Skin epidermis (tissue), 12 donors: ENCODE results near the gene CFAP77.

Experiments used
- H3K27ac ChIP-seq, 21 experiments: fragments of 200-600 bp; sonication (generic) in 11 of 21; one replicate each; pipeline ENCODE4 v1.5.0; 2020; ENCODE audit warnings: mild to moderate bottlenecking in 3 of 21, inconsistent platforms in 2 of 21, moderate library complexity in 2 of 21
- H3K4me3 ChIP-seq, 7 experiments: fragments of 200-600 bp; sonication (generic) in 2 of 7; one replicate each; pipeline ENCODE4 v1.5.0; 2020; ENCODE audit warnings: inconsistent platforms in 2 of 7, mild to moderate bottlenecking in 2 of 7, moderate library complexity in 1 of 7

Gene CFAP77

GRCh38 chr9:132406554-132407122 lies 3.4 kb upstream of the CFAP77 start, which contains the start of gene TTF1:
TTF1 (minus strand) TSS chr9:132406840; CDS start chr9:132402821, 4,019 bp downstream.
- H3K27ac ChIP-seq, result peak within 1 kb of the TSS in 19 of 21 experiments; percentile 3 to 79 (median 63)

GRCh38 chr9:132407196-132407595 lies 2.8 kb upstream of the CFAP77 start:
- H3K27ac ChIP-seq, result peak overlapping the region in 2 of 21 experiments; percentile 7 to 76
- peak overlapping the region in 5 of 7 experiments; percentile 53 to 81 (median 78) for H3K4me3 ChIP-seq

More at GRCh38 chr9:132406554-132407122, 3.4 kb upstream of the CFAP77 start, which contains the start of gene TTF1:
- H3K4me3 ChIP-seq, result peak within 1 kb of the TSS; percentile 53 to 81 (median 74)

DNA sequence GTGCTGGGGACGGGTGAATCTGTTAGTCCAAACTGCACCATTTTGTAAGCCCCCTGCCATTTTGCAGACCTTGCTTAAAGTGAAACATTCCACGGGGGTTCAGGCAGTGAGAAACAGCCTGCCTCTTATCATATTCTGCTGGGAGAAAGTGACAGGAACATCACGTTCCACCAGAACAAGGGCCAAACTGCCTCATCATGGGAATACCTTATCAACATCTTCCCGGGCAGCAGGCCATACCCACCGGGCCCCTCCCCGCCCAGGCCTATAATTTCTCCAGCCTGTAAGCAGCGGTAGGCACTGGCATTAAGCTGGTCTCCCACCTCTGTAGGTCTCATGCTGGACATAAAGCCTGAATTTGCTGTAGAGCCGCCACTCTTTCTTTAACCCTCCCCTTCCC lies 1.5 kb upstream of the CFAP77 start:
- Histone ChIP-seq H3K4me3 (no peak overlapping the region), H3K27ac (no peak overlapping the region)

- Histone ChIP-seq H3K4me3 (peak overlapping the region in 5 of 7 experiments; percentile 30 to 43 (median 37)), H3K27ac (no peak overlapping the region)
These were observed 631 bp downstream of the CFAP77 start for GRCh38 chr9:132410642-132411041.

DNA sequence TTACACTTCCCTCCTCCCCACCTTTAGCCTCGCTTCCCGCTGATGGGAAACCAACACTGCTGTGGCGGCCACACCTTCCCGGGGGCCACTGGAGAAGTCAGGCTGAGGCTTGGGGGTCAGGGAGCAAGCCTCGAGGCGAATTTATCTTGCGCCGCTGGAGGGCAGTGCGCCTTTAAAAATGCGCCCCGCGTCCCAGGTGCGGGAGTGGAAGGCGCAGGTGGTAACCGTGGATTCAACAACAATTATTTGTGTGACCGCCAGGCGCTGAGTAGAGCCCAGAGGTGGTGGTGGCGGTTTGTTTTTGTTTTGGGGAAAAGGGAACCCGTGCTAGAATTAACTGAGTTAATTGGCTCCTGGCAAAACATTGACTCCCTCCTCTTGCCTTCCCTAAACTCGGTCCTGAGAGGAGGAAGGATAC lies 1.1 kb downstream of the CFAP77 start:
- Histone ChIP-seq H3K4me3 (no peak overlapping the region), H3K27ac (no peak overlapping the region)

GRCh38 chr9:132412089-132412488 lies 2.1 kb downstream of the CFAP77 start:
- H3K4me3 ChIP-seq, result no peak overlapping the region
- no peak overlapping the region for H3K27ac ChIP-seq

- Histone ChIP-seq H3K4me3 (no peak overlapping the region), H3K27ac (no peak overlapping the region)
These were observed 3.9 kb downstream of the CFAP77 start for GRCh38 chr9:132413926-132414325.

DNA sequence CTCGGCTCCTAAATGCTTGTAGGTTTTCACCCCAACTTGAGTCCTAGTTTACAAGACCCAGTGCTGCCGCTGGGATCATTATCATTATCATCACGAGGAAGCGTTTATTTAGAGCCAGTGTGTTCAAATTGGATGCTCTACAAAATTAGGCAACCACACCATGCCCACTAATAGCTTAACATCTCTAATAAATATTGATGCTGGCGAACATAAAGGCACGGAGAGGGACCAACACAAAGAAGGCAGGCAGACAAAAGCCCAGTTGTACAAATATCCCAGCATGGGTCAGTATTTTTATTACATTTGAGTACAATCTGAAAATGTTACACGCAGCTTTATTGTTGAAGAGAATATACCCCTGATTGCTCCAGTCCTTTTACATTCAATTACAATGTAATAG lies 4.7 kb downstream of the CFAP77 start:
- Histone ChIP-seq H3K27ac (no peak overlapping the region), H3K4me3 (no peak overlapping the region)

DNA sequence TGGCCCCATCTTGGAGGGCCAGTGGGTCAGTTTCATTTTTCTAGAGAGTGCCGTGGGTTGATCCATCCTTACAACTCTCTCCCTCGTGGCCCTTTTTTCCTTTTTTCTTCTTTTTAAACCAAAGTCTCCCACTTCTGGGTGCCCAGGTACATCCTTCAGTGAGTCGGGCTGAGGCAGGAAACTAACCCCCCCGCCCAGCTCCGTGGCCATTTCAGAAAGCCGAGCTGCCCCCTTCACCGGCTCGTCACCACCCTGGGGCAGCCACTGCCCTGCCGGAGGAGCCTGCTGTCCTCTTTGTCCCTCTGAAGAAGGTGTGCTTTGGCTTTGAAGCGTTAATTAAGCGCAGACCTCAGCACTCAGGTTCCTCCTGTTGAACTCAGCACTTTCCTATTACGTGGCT lies 5.2 kb downstream of the CFAP77 start:
- H3K27ac ChIP-seq, result no peak overlapping the region
- H3K4me3 ChIP-seq, result no peak overlapping the region

DNA sequence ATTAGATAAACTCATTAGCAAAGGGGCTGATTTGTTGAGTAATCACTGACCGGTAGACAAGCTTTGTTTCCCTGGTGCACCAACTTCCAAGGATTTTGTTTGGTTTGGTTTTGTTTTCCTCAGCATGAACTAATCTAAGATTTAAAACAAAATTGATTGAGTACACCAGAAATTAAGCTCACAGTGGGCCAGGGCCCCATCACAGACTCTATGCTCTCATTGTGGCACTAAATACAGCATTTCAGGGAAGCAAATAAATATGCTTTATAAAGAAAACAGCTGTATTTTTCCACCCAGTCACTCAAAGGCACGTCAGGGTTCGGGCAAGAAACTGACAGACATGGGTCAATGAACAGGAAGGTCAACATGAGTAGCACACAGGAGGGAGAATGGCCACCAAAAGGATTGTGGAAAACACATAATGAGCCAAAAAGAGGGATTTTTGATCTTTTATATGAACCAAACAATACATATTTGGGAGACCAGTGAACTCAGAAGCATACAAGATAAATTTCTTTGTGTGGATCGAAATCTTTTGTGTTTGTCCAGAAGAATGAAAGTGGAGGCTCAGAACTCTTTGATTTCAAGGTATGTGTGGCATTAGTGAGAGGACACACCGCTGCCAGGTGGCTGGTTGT lies 8.8 kb downstream of the CFAP77 start:
- no peak overlapping the region for H3K4me3 ChIP-seq

GRCh38 chr9:132422574-132422973 lies 12.6 kb downstream of the CFAP77 start:
- H3K27ac ChIP-seq, result no peak overlapping the region

More for the DNA sequence above, 8.8 kb downstream of the CFAP77 start:
- H3K27ac ChIP-seq, result no peak overlapping the region

GRCh38 chr9:132423503-132423902 lies 13.5 kb downstream of the CFAP77 start:
- Histone ChIP-seq H3K27ac (no peak overlapping the region), H3K4me3 (no peak overlapping the region)

More at GRCh38 chr9:132422574-132422973, 12.6 kb downstream of the CFAP77 start:
- no peak overlapping the region for H3K4me3 ChIP-seq

GRCh38 chr9:132424857-132425674 lies 15.1 kb downstream of the CFAP77 start:
- no peak overlapping the region for H3K27ac ChIP-seq
- H3K4me3 ChIP-seq, result no peak overlapping the region

GRCh38 chr9:132425675-132426062 lies 15.7 kb downstream of the CFAP77 start:
- no peak overlapping the region for H3K4me3 ChIP-seq
- no peak overlapping the region for H3K27ac ChIP-seq

GRCh38 chr9:132426639-132427414 lies 16.8 kb downstream of the CFAP77 start:
- H3K4me3 ChIP-seq, result no peak overlapping the region
- H3K27ac ChIP-seq, result no peak overlapping the region

GRCh38 chr9:132430998-132431397 lies 21.0 kb downstream of the CFAP77 start:
- H3K4me3 ChIP-seq, result no peak overlapping the region
- no peak overlapping the region for H3K27ac ChIP-seq

DNA sequence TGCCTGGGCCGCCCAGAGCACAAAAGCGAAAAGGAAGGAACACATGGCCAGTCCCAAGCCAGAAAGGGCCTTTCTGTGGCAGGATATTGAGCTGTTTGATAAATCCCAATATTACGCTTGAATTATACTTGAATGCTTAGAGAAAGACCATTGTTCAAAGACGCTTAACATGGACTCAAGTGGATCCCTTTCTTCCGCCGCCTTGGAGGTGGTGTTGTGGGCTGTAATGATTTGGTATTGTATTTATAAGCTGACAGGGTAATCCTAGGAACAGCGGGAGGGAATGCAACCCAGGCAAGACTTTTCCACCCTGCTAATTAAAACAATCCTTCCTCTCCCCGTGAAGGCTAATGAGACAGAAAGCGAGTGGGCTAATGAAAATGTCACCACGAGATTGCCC lies 24.9 kb downstream of the CFAP77 start:
- Histone ChIP-seq H3K27ac (no peak overlapping the region), H3K4me3 (no peak overlapping the region)

DNA sequence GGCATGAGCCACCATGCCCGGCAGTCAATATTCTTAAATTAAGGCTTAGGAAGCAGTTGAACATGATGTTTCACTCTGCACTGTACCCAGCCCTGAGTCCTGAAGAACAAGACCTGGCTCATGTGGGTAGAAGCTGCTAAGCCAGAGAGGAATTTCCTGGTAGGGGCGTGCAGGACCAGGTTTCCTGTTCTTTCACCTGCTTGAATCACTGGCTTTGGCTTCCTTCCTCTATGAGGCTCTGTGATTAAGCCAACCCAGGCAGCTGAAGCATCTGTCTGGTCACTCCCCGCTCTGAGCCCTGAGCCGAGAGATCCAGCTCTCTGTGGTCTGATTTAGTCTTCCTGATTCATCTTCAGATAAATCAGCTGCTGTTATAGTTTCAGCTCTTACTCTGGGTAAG lies 29.1 kb downstream of the CFAP77 start:
- no peak overlapping the region for H3K27ac ChIP-seq
- no peak overlapping the region for H3K4me3 ChIP-seq

GRCh38 chr9:132440735-132441134 lies 30.7 kb downstream of the CFAP77 start:
- H3K4me3 ChIP-seq, result no peak overlapping the region
- no peak overlapping the region for H3K27ac ChIP-seq

DNA sequence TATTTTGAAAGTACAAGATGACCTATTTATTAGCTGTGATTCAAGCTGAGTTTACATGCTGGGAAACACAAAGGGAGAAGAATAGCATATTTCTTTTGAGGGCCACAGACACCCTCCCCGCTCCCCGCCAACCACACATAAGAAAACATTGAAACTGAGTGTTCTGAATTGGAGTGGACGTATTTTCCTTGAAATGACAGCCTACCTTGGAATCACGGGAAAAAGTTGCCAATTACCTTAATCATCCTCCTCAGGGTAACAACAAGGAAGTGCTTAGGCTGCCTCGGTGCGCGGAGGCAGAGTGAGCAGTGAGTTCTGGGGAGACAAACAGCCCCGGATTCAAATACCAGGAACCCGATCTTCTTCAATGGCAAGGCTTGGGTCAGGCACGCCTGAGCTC lies 31.4 kb downstream of the CFAP77 start:
- no peak overlapping the region for H3K27ac ChIP-seq
- no peak overlapping the region for H3K4me3 ChIP-seq
